B cell (primary cell): ENCODE results near the gene MAPRE2. TPM values are rescaled to one million over a fixed set of nuclear protein-coding genes. Genes with fewer than 3 reads are reported as not detected.

Source experiments
- ATAC-seq: fragments of 200-7000 bp; cut with Tn5 transposase; one replicate; pipeline ENCODE4 v1.10.0; 2021; ENCODE audit warnings: low read depth, mild to moderate bottlenecking, moderate number of reproducible peaks, moderate library complexity
- CTCF ChIA-PET: fragments of 350-600 bp; sonication (Branson Sonifier 250); formaldehyde crosslinking; loops from one replicate; lab custom pipeline; 2021; ENCODE audit warnings: antibody characterized with exemption, inconsistent platforms; lab: Charles Lee
- POLR2A ChIA-PET: fragments of 350-600 bp; sonication (Branson Sonifier 250); formaldehyde crosslinking; loops from one replicate; lab custom pipeline; 2021; ENCODE audit warnings: antibody characterized with exemption; lab: Charles Lee
- DNase-seq: peaks from one replicate; pipeline ENCODE4 v3.0.0; 2013
- H2AFZ ChIP-seq: 2 replicates; pipeline ENCODE4 v1.6.1; 2012; ENCODE audit warnings: mild to moderate bottlenecking, low read depth, low read length; ENCODE audit not compliant: insufficient read depth, poor library complexity, severe bottlenecking
- H3K27ac ChIP-seq, 2 donors: 1 replicate in 1 of 2; 2 replicates in 1 of 2; pipeline ENCODE4 v1.5.1; 2012 to 2013; ENCODE audit warnings: low read length in 2 of 2, mild to moderate bottlenecking in 2 of 2, moderate library complexity in 1 of 2
- H3K27me3 ChIP-seq, 4 experiments: fragments of 200-600 bp in 1 of 4; sonication (generic) in 1 of 4; replicated peaks in 1 of 4; 1 replicate in 2 of 4; 2 replicates in 2 of 4; pipeline versions ENCODE4 v1.6.1 to v1.7.0; 2013 to 2016; ENCODE audit warnings: low read length in 3 of 4, mild to moderate bottlenecking in 2 of 4, mixed read lengths in 1 of 4, moderate library complexity in 1 of 4; ENCODE audit not compliant: insufficient read depth in 4 of 4, control insufficient read depth in 3 of 4; ENCODE audit errors: control extremely low read depth in 1 of 4
- H3K36me3 ChIP-seq, 2 experiments: replicated peaks in 1 of 2; 1 replicate in 1 of 2; 2 replicates in 1 of 2; pipeline versions ENCODE4 v1.6.1 to v1.7.1; 2013; ENCODE audit warnings: low read length in 1 of 2; ENCODE audit not compliant: insufficient read depth in 2 of 2, control insufficient read depth in 1 of 2; ENCODE audit errors: control extremely low read depth in 1 of 2, extremely low read depth in 1 of 2
- H3K4me1 ChIP-seq, 2 donors: fragments of 200-600 bp in 1 of 2; sonication (generic) in 1 of 2; 1 replicate in 1 of 2; 2 replicates in 1 of 2; pipeline versions ENCODE4 v1.5.1 to v1.6.1; 2013 to 2017; ENCODE audit warnings: low read length in 2 of 2; ENCODE audit not compliant: control insufficient read depth in 2 of 2, insufficient read depth in 2 of 2
- H3K4me2 ChIP-seq: replicated peaks from 2 replicates; pipeline ENCODE3; 2012; ENCODE audit warnings: mild to moderate bottlenecking, low read depth, low read length; ENCODE audit not compliant: poor library complexity, severe bottlenecking
- H3K4me3 ChIP-seq, 5 experiments: fragments of 200-600 bp in 1 of 5; sonication (generic) in 1 of 5; 1 replicate in 3 of 5; 2 replicates in 2 of 5; pipeline versions ENCODE4 v1.5.1 to v1.7.0; 2011 to 2016; ENCODE audit warnings: low read length in 4 of 5, mild to moderate bottlenecking in 4 of 5, low read depth in 2 of 5, control low read depth in 1 of 5, moderate library complexity in 1 of 5; ENCODE audit not compliant: insufficient read depth in 1 of 5; ENCODE audit errors: control extremely low read depth in 1 of 5, extremely low read depth in 1 of 5
- H3K79me2 ChIP-seq: fragments of 200-600 bp; sonication (generic); one replicate; pipeline ENCODE4 v1.6.0; 2016; ENCODE audit warnings: low read length; ENCODE audit not compliant: control insufficient read depth, insufficient read depth
- H3K9ac ChIP-seq: fragments of 200-600 bp; sonication (generic); 2 replicates; pipeline ENCODE4 v1.6.1; 2017; ENCODE audit warnings: mild to moderate bottlenecking, low read length, moderate library complexity
- H3K9me3 ChIP-seq, 3 donors: one replicate each; pipeline versions ENCODE4 v1.6.1 to v1.7.1; 2013; ENCODE audit warnings: low read length in 2 of 3; ENCODE audit not compliant: control insufficient read depth in 2 of 3, insufficient read depth in 1 of 3; ENCODE audit errors: control extremely low read depth in 1 of 3
- H4K20me1 ChIP-seq: 2 replicates; pipeline ENCODE4 v1.6.0; 2012; ENCODE audit warnings: mild to moderate bottlenecking, low read length; ENCODE audit not compliant: insufficient read depth, control insufficient read depth, poor library complexity, severe bottlenecking
- H3K27ac Mint-ChIP-seq: one replicate; pipeline ENCODE4 v1.8.0; 2021; ENCODE audit warnings: mixed read lengths
- H3K27me3 Mint-ChIP-seq: one replicate; pipeline ENCODE4 v1.8.0; 2021; ENCODE audit warnings: mixed read lengths
- H3K4me1 Mint-ChIP-seq: one replicate; pipeline ENCODE4 v1.8.0; 2021; ENCODE audit warnings: mixed read lengths
- H3K4me3 Mint-ChIP-seq: one replicate; pipeline ENCODE4 v1.8.0; 2021; ENCODE audit warnings: mixed read lengths
- H3K9me3 Mint-ChIP-seq: one replicate; pipeline ENCODE4 v1.8.0; 2022; ENCODE audit warnings: mixed read lengths; ENCODE audit not compliant: insufficient read depth
- CTCF ChIP-seq: fragments of 200-600 bp; IDR thresholded peaks from one replicate; pipeline ENCODE4 v1.8.0; 2022; ENCODE audit warnings: antibody characterized with exemption, mild to moderate bottlenecking
- EZH2 ChIP-seq: IDR thresholded peaks from 2 replicates; pipeline ENCODE4 v1.6.1; 2012; ENCODE audit warnings: borderline replicate concordance, low read depth, mild to moderate bottlenecking, moderate library complexity, low read length; ENCODE audit not compliant: insufficient read depth, poor library complexity, severe bottlenecking
- WGBS: methylation state at CpG from one replicate; pipeline ENCODE4 v1.1.5; 2013; ENCODE audit warnings: missing lambda C conversion rate; ENCODE audit not compliant: insufficient coverage; 5-methylcytosine and 5-hydroxymethylcytosine counted together
- intact Hi-C: fragments of 100-400 bp; cut with micrococcal nuclease; formaldehyde crosslinking; loops from one replicate; pipeline ENCODE4 v1.10.0; 2022
- polyA plus RNA-seq: library from polyadenylated mRNA; depleted of rRNA; stranded (reverse); fragments of >200 nt; gene quantifications from 2 replicates; pipeline ENCODE4 v1.2.3, GENCODE V29; 2012
- total RNA-seq, 2 donors: library from RNA; stranded (reverse); fragments of 120-200 nt in 1 of 2; gene quantifications; 1 replicate in 1 of 2; 2 replicates in 1 of 2; pipeline versions ENCODE4 v1.2.3 to v1.2.4, GENCODE V29; 2013 to 2022

The MAPRE2 gene
- total and polyA plus RNA-seq, 2 donors (not counting 1 experiment from before 2014, with no cell fraction given): 36.7 to 63.3 TPM

GRCh38 chr18:35180455-35180854 is 139.2 kb downstream of the MAPRE2 start:
- no peaks in the 10 kb centered on the region for H3K27me3 ChIP-seq
- no peak overlapping the region for H3K27ac Mint-ChIP-seq
- peaks cover 14% of the 10 kb centered on the region for H3K4me1 Mint-ChIP-seq
- no peaks in the 10 kb centered on the region for H3K27me3 Mint-ChIP-seq
- no peak overlapping the region for H3K4me3 Mint-ChIP-seq
- peaks cover 3% of the 10 kb centered on the region for H3K9me3 Mint-ChIP-seq
- no peaks in the 10 kb centered on the region for H3K36me3 ChIP-seq
- intact Hi-C loops: no loop called here
- no peak overlapping the region for H3K9ac ChIP-seq
- ATAC-seq: no peak
- WGBS: 50% methylated on average over 1 of the region's 1 CpG
- peak overlapping the region; percentile 14 for H3K4me2 ChIP-seq
- H3K9me3 ChIP-seq: no peaks in the 10 kb centered on the region
- no peak for DNase-seq
- no peak overlapping the region for H2AFZ ChIP-seq
- POLR2A ChIA-PET: no interaction called here
- CTCF ChIA-PET: interaction anchor here (0.7 to 1.6 kb wide), 2 partner anchors 49 to 154 kb away, joined by 4 to 5 read pairs; no protein-coding TSS in a partner anchor
- H3K4me1 ChIP-seq: peaks cover 8 to 19% of the 10 kb centered on the region in 2 donors
- no peak overlapping the region for H3K4me3 ChIP-seq
- H4K20me1 ChIP-seq: no peaks in the 10 kb centered on the region
- TF ChIP-seq CTCF (no peak), EZH2 (no peak)
- no peaks in the 10 kb centered on the region for H3K79me2 ChIP-seq
- no peak overlapping the region for H3K27ac ChIP-seq

GRCh38 chr18:35182151-35182550 is 140.9 kb downstream of the MAPRE2 start:
- Mint-ChIP-seq H3K9me3 (no peaks in the 10 kb centered on the region), H3K4me3 (no peak overlapping the region), H3K27me3 (no peaks in the 10 kb centered on the region), H3K4me1 (peaks cover 14% of the 10 kb centered on the region), H3K27ac (no peak overlapping the region)
- no peak overlapping the region for H3K4me3 ChIP-seq
- H3K9me3 ChIP-seq: no peaks in the 10 kb centered on the region
- CTCF ChIA-PET: no interaction called here
- H4K20me1 ChIP-seq: no peaks in the 10 kb centered on the region
- ATAC-seq (no peak), DNase-seq (no peak)
- no peak overlapping the region for H3K27ac ChIP-seq
- H3K36me3 ChIP-seq: no peaks in the 10 kb centered on the region
- WGBS: 93% methylated on average over 4 of the region's 6 CpGs
- no peak overlapping the region for H2AFZ ChIP-seq
- H3K4me2 ChIP-seq: no peak overlapping the region
- H3K79me2 ChIP-seq: no peaks in the 10 kb centered on the region
- H3K9ac ChIP-seq: no peak overlapping the region
- H3K27me3 ChIP-seq: no peaks in the 10 kb centered on the region
- POLR2A ChIA-PET: no interaction called here
- peaks cover 8 to 19% of the 10 kb centered on the region in 2 donors for H3K4me1 ChIP-seq
- intact Hi-C loops: no loop called here
- TF ChIP-seq EZH2 (no peak), CTCF (no peak)
